Effector CD4-positive, alpha-beta T cell (primary cell): ENCODE results near the gene CIDEB.

ENCODE experiments used
- DNase-seq: peaks from one replicate; pipeline ENCODE4 v3.0.0-alpha.2; 2020

The CIDEB gene

DNA sequence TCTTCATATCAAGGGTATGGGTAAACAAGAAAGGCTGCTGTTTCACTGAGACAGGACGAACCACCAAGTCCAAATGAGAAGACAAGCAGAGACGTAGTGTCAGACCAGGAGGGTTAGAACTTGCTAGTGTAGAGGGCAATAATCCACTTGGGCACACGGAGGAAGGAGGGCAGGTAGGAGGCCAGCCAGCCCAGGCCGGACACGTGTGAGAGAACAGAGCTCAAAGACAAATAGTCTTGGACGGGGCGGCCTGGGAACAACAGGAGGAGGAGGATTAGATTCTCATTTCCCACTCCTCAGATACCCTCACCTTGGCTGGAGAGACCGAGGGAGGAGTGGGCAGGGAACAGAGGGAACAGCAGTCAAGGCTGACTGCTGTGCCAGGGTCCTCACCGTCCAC is 17.0 kb downstream of the CIDEB start:
- DNase-seq: no peak

DNA sequence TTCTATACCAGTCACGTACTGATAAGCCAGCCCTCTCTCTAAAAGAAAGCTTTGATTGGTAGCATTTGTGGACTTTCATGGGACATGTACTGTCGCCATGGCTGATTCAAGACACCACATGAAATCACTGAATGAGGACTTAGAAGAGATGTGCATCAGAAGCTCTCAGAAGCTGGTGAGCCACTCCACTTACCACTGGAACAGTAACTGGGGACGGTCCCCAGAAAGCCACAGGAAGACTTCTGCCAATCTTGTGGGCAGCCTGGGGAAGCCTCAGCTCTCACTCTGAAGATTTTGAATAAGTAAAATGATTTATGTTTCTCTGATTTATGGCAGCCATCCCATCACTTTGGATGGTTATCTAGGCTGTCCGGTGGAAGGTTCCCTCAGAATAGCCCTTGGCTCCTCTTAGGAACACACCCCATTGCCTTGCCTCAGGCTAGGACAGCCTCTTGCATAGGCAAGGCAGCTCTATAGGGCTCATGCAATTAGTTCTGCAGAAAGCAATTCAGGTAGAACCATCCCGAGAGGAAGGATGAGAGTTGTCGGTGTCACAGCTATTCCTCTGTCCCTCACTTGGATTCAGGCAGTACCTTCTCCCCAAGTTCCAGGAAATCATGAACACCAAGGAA is 18.0 kb downstream of the CIDEB start:
- no peak for DNase-seq

DNA sequence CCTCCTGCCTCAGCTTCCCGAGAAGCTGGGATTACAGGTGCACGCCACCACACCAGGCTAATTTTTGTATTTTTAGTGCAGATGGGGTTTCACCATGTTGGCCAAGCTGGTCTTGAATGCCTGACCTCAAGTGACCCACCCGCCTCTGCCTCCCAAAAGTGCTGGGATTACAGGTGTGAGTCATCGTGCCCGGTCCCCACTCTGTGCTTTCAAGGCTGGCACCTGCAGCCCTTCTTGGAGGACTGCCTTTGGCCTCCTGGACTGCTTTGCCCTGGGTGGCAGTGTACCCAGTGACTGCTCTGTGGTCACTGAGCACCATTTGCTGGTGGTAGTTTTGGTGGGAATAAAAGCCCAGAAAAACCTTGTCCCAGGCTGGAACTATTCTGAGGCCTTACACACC is 20.8 kb downstream of the CIDEB start:
- no peak for DNase-seq

DNA sequence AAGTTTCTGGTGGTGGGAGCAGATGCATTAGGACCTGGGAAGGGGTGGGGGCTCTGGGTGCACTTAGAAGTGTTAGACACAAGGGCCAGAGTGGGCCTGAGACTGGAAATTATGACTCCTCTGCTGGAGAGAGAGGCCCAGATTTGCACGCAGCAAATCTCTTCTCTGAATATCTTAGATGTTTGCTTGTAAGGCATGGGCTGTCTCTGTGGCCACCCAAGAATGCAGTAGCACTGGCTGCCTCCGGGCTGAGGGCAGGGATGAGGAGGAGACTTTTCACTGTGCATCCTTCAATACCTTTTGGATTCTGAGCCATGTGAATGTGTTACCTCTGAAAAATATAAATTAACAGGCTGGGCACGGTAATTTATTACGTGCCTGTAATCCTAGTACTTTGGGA is 22.4 kb downstream of the CIDEB start:
- DNase-seq: no peak

DNA sequence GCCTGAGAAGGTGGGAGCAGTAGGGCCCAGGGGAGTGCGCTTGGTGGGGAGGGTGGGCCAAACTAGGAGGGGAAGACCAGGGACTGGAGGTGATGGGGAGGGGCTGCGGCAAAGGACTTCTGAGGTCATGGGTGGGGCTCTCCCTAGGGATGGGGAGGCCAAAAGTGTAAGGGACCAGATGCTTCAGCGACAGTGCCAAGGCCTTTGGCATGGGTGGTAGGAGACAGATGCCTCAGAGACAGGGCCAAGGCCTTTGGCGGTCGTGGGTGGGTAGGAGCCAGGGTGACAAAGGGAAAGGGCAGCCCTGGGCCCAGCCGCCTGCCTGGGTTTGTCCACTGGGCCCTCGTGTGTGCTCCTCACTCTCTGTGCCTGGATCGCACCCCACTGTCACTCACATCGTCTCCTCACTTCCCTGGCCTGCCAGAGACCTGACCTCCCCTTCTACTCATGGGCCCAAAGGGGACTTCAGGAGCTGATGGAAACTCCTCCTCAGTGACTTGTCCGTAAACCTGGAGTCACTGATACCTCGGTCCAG is 23.2 kb downstream of the CIDEB start:
- no peak for DNase-seq

DNA sequence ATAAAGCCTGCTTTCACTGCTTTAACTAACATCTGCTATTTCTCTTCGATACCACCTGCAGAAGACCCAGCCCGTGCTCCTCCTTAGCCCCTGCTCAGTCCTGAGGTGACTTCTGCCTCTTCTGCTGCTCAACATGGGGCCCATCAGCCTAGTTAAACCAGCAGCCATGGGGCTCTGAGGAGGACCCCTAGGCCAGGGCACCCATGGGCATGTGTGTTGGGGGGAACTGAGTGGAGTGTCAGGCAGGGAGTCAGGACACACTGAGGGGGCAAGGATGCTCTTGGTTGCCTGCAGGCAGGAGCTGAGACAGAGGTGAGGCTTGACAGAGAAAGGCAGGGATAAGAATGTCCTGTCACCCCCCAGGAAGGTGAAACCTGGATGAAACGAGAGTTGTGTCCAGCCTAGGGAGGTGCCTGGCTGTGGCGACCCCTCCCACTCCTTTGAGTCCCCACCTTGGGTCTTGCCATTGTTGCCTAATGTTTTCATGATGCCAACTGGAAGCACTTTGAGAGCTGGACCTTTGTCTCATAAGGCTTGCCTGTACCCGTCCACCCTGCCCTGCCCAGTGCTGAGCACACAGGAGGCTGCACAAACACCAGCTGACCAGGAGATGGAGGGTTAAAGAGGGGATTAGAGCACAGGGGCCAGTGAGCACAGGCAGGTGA is 23.8 kb downstream of the CIDEB start:
- DNase-seq: no peak

DNA sequence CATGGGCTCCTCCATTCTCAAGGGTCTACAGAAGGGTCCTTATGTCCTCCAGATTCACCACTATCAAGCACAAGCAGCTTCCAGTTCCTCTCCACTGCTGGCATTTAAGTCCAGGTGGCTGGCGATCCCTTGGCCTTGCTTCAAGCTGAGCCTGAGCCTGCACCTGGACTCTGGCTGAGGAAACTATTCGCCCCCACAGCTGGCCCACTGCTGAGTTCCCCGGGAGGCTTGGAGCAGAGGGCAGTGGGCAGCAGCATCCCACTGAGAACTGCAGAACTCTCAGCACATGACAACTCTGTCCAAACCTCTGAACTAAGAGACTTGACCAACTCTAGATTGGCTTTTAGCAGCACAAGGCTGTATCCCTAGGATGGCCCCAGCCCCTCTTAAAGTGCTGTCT is 25.0 kb downstream of the CIDEB start:
- DNase-seq: no peak

DNA sequence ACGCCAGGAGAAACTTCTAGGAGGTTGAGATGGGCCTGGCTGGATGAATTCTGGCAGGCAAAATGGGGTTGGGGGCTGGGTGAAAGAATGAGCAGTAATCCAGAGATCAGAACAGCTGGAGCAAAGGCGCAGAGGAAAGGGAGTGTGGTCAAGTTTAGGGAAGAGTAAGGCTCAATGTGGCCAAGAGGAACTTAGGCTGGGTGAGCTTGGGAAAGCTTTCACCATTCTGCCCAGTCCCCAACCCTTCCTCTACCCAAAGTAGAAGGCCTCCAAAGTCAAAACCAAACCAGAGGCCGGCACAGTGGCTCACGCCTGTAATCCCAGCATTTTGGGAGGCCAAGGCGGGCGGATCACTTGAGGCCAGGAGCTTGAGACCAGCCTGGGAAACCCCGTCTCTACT is 26.1 kb downstream of the CIDEB start:
- no peak for DNase-seq

DNA sequence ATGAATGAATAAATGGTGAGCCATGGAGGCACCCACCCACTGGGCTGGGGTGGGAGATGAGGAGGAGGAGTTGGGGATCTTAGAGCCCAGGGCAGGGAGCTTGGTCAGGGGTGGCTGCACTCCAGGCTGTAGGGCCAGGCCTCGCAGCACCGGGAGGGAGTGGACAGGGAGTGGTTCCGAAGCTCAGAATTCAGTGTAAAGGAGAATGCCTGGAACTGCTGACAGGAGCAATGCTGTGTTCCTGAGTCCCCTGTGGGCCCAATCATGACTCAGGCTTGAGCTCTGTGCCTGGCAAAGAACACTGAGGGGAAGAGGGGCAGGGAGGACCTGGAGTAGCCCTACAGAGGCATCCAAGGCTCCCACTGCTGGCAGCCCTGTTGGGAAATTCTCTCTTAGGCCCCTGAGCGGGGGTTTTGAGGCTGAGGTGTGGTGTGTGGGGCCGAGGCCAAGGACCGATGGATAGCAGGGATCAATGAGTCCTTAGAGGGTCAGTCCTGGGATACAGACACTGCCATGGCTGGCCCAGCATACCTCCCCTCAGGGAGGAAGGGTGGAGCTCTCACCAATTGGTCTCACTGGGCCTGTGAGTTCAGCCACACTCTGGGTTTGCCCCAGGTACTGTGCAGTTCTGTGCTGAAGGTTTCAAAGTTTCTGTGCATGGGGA is 26.8 kb downstream of the CIDEB start:
- DNase-seq: no peak

DNA sequence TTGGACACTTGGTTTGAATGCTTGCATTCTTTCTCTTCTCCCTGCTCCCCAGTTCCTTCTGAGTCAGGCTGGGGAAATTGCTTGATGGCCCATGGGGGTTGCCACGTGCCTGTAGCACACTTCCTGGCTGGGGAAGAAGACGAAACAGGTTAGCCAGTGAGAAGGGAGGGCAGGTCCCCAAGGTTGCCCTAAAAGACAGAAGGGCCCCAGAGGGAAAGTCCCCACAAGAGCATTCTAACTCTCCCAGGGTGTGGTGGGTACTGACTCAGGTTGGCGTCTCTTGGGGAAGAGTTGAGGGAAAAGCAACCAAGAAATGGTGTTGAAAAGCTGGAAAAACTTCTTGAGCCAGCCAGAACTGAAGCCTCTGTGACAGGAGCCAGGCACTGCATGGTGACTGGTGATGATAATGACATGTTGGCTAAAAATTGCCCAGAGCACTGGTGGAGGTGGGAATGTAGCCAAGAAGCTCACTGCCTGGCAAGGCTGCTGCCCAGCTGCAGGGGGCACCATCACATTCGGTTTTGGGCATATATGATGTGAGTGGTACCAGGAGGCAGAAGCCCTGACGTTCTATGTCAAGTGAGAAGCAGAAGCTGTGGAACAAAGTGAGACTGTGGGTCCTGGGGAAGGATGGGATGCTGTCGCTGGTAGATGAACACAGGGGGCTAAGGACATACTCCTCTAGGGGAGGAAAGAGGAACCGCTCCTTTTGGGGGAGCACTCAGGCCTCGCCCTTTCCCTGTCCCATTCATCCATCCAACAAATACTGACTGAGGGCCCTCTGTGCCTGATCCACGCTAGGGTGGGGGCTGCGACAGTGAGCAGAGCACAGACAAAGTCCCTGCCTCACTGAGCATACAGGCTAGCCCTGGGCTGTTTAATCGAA is 28.2 kb downstream of the CIDEB start:
- DNase-seq: peak; percentile 15

DNA sequence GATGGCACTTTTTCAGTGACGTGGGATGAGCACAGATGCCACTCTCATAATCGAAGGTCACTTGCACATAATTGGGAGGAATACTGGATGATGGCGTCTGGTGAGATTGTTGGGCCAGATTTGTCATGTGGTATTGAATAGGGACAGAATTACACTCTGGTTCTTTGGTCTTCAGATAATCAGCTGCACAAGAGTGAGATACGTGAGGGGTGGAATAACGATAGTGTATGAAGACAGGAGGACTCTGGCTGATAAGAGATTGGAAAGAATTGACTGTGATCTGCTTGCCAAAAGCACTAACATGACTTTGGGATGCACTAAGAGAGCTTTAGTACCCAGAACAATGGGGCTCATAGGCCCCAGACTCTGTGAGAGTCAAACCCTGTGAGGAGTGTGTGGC is 29.4 kb downstream of the CIDEB start:
- DNase-seq: no peak

DNA sequence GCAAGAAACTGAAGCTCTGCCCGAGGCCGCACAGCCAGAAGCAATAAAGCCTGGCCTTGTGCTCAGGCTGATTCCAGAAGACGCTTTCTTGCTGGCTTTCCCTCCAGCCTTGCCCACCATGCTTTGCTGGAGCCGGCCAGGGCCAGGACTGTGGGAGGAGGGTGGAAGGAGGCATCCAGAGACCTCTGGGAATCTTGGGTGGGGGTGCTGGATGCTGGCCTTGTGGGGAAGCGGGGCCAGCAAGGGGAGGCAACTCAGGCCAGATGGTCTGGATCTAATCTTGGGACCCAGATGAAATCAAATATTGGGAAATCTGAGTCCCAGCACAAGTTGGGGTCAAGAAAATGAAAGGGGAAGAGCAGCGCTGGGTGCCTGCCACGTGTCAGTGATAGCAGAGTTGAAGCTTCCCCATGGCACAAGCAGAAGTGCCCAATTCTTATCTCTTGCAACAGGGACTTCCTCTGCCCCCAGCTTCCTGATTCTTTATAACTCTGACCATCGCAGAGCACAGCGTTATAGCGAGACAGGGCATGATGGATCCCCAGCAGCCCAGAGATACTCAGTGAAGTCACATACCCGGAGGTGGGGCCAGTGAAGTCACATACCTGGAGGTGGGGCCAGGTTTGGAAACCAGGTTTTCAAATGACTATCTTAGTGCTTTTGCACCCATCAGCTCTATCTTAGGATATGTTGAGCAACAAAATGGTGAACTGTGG is 30.0 kb downstream of the CIDEB start:
- DNase-seq: no peak

DNA sequence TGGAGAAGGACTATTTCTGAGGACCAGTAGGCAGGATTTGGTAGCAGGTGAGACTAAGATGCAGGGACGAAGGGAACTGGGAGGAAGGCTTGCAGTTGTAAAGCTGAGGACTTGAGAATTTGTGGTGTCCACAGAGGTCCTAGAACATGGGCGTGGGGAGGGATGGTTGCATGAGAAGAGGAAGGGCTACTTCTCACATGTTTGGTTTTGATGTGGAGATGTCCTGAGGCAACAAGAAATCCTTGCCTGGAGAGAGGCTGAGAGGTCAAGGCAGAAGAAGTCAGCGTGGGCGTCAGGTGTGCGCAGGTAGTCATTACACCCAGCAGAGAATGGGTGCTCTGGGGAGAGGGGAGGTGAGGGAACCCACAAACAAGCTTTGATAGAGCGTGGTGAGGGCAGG is 30.7 kb downstream of the CIDEB start:
- no peak for DNase-seq

DNA sequence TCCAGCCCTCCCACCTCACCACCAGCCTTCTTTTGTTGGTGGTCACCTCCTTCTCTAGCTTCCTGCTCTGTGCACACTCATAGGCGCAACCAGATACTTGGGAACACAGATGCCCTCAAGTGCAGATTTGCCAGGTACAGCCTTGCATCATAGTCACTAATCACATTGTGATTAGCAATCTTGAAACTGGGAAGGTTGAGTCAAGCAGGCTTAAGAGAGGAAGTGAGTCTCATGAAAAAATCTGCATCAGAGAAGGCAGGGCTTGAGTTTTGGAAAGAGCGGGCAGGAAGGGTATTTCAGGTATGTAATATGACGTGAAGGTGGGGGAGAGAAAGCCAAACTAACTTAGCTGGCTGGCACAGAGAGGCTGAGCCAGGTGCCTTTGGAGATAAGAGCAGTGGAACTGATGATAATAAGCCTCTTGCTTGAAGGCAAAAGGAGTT is 33.7 kb downstream of the CIDEB start:
- peak; percentile 19 for DNase-seq

DNA sequence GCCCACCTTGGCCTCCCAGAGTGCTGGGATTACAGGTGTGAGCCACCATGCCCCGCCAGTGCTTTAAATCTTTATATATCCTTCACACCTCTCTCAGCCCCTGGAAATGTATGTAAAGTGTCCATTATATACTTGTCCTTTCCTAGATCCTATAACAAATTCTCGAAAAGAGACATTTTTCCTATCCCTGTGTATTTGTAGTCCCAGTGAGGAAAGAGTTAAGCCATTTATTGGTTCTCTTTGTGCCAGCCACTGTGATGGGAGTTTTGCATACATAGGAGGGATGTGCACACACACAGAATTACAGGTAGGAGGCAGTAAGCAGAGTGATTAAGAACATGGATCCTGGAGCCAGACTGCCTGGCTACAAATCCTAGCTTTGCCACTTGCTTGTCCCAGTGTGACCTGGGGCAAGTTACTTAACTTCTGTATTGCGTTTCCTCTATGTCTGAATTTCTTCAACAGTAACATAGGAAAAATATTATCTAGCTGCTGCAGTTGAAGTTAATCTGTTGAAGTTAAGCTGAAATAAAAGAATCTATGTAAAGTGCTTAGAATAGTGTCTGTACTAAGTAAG is 34.3 kb downstream of the CIDEB start:
- no peak for DNase-seq

DNA sequence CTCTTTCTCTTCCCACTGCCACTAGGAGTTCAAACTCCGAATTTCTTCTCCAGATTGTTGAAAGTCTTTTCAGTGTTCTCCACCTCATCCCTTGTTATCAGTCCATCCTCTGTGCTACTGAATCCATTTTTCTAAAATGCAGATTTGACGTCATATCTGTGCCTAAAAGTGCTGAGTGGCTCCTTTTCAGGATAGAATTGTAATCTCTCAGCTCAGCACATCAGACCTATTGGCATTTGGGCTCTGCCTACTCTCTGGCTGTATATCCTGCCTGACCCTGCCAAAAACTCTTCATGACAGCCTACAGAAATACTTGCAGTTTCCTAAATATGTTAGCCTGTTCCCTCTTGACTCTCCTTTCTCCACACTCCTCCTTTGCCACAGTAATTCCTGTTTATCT is 35.3 kb downstream of the CIDEB start:
- no peak for DNase-seq

DNA sequence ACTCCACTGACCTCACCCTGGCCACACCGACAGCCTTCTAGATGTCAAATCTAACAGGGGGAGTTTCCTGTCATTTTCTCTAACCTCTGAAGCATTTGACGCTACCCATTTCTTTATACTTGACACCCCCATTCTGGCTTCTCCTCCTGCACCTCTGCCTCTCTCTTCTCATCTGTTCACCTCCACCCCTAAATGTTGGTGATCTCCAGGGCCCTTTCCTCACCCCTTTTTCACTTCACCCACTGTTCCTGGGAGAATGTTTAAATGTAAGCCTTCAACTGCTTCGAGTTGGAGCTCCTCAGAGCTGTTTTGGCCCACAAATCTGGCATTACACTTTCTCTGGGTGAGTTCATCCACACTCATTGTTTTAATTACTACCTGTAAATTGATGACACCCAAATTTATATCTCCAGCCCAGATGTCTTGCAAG is 35.9 kb downstream of the CIDEB start:
- no peak for DNase-seq

DNA sequence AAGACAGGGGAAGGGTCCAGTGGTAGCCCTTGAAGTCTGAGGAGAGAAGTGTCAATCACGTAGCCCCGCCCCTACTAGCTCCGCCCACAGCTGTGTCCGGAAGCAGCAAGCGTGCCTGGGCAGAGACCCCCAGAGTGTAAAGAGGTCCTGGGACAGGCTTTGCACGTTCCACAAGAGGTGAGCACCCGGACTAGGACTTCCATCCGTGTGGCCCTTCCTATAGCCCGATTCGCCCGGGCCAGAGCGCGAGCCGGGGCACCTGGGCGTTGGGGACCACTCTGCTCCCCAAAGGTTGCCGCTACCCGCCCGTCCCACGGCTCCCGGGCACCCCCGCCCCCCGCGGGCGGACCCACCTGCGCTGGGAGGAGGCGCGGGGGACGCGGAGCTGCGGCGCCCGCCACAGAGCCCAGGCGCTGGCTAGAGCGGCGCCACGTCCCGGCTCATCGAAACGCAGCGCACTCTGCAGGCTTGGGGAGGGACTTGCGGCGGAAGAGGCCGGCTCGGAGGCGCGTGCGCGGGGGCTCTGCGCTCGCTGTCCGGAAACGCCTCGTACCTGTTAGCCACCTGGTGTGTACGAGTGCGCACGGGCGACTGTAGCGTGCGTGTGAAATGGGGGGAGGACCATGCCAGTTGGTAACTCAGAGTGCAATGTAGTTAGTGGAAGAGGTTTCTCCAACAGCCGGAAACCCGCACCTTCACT is 36.5 kb downstream of the CIDEB start, which contains the start of gene RABGGTA:
TSS of gene RABGGTA (minus strand) at position 464 of the 700 bp plus-strand sequence. CDS start 482 bp downstream, outside the sequence.
- DNase-seq: peak; percentile 87

DNA sequence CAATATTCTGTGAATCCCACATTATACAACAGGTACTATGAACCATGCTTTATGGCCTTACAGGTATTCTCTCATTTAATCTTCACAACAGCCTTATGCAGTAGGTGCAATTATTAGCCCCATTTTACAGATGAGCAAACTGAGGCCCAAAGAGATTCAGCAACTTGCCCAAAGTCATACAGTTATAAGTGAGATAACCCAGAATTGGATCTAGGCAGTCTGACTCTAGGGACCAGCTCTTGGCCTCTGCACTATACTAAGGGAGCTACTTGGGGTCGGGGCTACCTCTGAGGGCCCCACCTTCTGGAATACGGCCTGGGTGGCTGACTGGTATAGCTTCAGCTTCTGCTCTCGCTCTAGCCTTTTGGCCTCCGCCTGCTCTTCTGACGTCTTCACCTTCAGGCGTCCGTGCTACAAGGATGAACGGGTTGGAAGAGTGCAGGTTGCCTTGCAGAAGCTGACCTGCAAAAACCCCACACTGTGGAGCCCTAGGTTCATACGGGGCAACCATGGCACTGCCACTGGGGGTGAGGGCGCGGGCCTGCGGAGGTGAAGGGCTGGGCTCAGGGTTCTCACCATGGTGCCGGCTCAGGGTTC is 37.1 kb downstream of the CIDEB start:
- no peak for DNase-seq

DNA sequence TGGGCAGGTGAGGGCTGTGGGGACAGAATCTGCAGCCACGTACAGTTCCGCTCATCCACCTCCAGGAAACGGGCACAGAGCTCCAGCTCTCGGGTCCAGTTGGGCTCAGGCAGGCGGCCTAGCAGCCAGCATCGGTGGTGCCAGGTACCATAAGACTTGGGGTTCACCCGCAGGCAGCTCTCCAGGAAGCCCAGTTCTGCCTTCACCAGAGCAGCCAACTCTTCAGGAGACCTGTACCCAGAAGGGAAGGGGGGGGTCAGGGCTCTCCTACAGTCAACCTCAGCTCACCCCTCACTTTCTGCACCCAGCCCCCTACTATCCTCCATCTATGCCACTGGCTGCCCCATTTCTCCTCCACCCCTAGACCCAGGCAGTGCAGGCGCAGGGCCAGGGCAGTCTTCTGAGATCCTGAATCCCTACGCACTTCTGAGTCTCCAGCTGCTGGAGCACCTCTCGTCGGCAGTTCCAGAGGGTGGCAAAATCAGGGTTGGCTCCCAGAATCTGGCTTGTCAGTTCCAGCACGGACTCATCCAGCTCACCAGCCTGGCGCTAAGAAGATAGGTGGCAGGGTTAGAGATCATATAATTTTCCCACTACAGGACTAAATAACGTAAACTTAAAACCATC is 37.8 kb downstream of the CIDEB start:
- DNase-seq: no peak
